SU-DHL-6 (cell line): ENCODE measurements around the gene INTS7.
"Not testable (repeated sequence)": the region's sequence is repeated elsewhere in the genome, so short reads cannot be mapped to it uniquely, and the experiment has no call there.

Experiments used
- CTCF ChIP-seq: fragments of 200-600 bp; sonication (generic); IDR thresholded peaks from one replicate; pipeline ENCODE4 v1.5.1; 2017; ENCODE audit warnings: antibody characterized with exemption, mild to moderate bottlenecking, low read length, moderate library complexity; ENCODE audit not compliant: insufficient read depth, poor library complexity, severe bottlenecking
- EZH2phosphoT487 ChIP-seq: fragments of 200-600 bp; sonication (generic), shearing (Covaris generic); conservative IDR thresholded peaks from 2 replicates; pipeline ENCODE4 v1.6.1; 2018; ENCODE audit warnings: mild to moderate bottlenecking, antibody characterized with exemption, low read length, moderate library complexity, mixed read lengths

GRCh38 chr1:211954028-211954427, 81.3 kb downstream of the INTS7 start:
- not testable (repeated sequence) for TF ChIP-seq CTCF, EZH2phosphoT487
